Measurements from ENCODE around the gene PROCR. TPM values are rescaled to one million over a fixed set of nuclear protein-coding genes. Genes with fewer than 3 reads are reported as not detected.
A peak's percentile ranks its signal among the peaks of the same experiment; 100 is the strongest.

The PROCR gene
- total RNA-seq, 2 donors from 2014 or later: 2.4 to 6.8 TPM

- Histone ChIP-seq H3K9ac (ENCODE audit: extremely low read depth, low read length, poor library complexity, severe bottlenecking) (no peak overlapping the region), H3K36me3 (ENCODE audit: control insufficient read depth, insufficient read depth, low read length) (no peaks in the 10 kb centered on the region), H3K27ac (ENCODE audit: low read depth, low read length) (no peak overlapping the region), H3K9me3 (ENCODE audit: control insufficient read depth, low read length) (no peaks in the 10 kb centered on the region), H3K4me1 (ENCODE audit: control insufficient read depth, insufficient read depth, low read length) (no peaks in the 10 kb centered on the region), H3K4me3 (ENCODE audit: low read length) (peak overlapping the region; percentile 71), H3K27me3 (ENCODE audit: control insufficient read depth, insufficient read depth, low read length, poor library complexity, severe bottlenecking) (no peaks in the 10 kb centered on the region)
- H3K4me1 Mint-ChIP-seq: peaks cover 13% of the 10 kb centered on the region
- TF ChIP-seq, protein P1, sequence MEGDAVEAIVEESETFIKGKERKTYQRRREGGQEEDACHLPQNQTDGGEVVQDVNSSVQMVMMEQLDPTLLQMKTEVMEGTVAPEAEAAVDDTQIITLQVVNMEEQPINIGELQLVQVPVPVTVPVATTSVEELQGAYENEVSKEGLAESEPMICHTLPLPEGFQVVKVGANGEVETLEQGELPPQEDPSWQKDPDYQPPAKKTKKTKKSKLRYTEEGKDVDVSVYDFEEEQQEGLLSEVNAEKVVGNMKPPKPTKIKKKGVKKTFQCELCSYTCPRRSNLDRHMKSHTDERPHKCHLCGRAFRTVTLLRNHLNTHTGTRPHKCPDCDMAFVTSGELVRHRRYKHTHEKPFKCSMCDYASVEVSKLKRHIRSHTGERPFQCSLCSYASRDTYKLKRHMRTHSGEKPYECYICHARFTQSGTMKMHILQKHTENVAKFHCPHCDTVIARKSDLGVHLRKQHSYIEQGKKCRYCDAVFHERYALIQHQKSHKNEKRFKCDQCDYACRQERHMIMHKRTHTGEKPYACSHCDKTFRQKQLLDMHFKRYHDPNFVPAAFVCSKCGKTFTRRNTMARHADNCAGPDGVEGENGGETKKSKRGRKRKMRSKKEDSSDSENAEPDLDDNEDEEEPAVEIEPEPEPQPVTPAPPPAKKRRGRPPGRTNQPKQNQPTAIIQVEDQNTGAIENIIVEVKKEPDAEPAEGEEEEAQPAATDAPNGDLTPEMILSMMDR (conservative IDR thresholded peaks at IDR 0.05): no peak
- no peak overlapping the region for H3K4me3 Mint-ChIP-seq
- H3K9me3 Mint-ChIP-seq: peaks cover 22% of the 10 kb centered on the region
- WGBS, 2 experiments (ENCODE audit: insufficient coverage in 1 of 2, insufficient read length in 1 of 2): 100% methylated on average over 1 of the region's 1 CpG; no CpG with 5 or more reads in 1 of the 2 experiments
- no peaks in the 10 kb centered on the region for H3K36me3 Mint-ChIP-seq (ENCODE audit: low read depth)
- H3K27me3 Mint-ChIP-seq (ENCODE audit: insufficient read depth): peaks cover 34% of the 10 kb centered on the region
- no peak for DNase-seq
- H3K27ac Mint-ChIP-seq: no peak overlapping the region
Observed at GRCh38 chr20:35171438-35171752, 477 bp upstream of the PROCR start.

GRCh38 chr20:35172434-35172806 is 548 bp downstream of the PROCR start:
- no peak for DNase-seq
- peaks cover 18% of the 10 kb centered on the region for H3K4me1 Mint-ChIP-seq
- TF ChIP-seq, protein P1 (conservative IDR thresholded peaks at IDR 0.05): no peak
- no peak overlapping the region for H3K27ac Mint-ChIP-seq
- H3K4me3 Mint-ChIP-seq: peak overlapping the region; percentile 31
- WGBS, 2 experiments (ENCODE audit: insufficient coverage in 1 of 2, insufficient read length in 1 of 2): 97% methylated on average over 3 of the region's 3 CpGs
- H3K4me3 ChIP-seq (ENCODE audit: low read length): peak overlapping the region; percentile 71
- H3K36me3 Mint-ChIP-seq (ENCODE audit: low read depth): no peaks in the 10 kb centered on the region
- no peaks in the 10 kb centered on the region for H3K27me3 ChIP-seq (ENCODE audit: control insufficient read depth, insufficient read depth, low read length, poor library complexity, severe bottlenecking)
- no peaks in the 10 kb centered on the region for H3K4me1 ChIP-seq (ENCODE audit: control insufficient read depth, insufficient read depth, low read length)
- no peaks in the 10 kb centered on the region for H3K36me3 ChIP-seq (ENCODE audit: control insufficient read depth, insufficient read depth, low read length)
- H3K9me3 Mint-ChIP-seq: peaks cover 28% of the 10 kb centered on the region
- H3K9me3 ChIP-seq (ENCODE audit: control insufficient read depth, low read length): no peaks in the 10 kb centered on the region
- no peak overlapping the region for H3K27ac ChIP-seq (ENCODE audit: low read depth, low read length)
- H3K9ac ChIP-seq (ENCODE audit: extremely low read depth, low read length, poor library complexity, severe bottlenecking): no peak overlapping the region
- peaks cover 34% of the 10 kb centered on the region for H3K27me3 Mint-ChIP-seq (ENCODE audit: insufficient read depth)

- no peak overlapping the region for H3K9ac ChIP-seq (ENCODE audit: extremely low read depth, low read length, poor library complexity, severe bottlenecking)
Observed at GRCh38 chr20:35173576-35174192, 1.8 kb downstream of the PROCR start.

More at GRCh38 chr20:35173576-35174192, 1.8 kb downstream of the PROCR start:
- no peaks in the 10 kb centered on the region for H3K36me3 Mint-ChIP-seq (ENCODE audit: low read depth)
- H3K4me3 Mint-ChIP-seq: no peak overlapping the region
- Histone ChIP-seq H3K27ac (ENCODE audit: low read depth, low read length) (no peak overlapping the region), H3K4me1 (ENCODE audit: control insufficient read depth, insufficient read depth, low read length) (no peaks in the 10 kb centered on the region), H3K27me3 (ENCODE audit: control insufficient read depth, insufficient read depth, low read length, poor library complexity, severe bottlenecking) (no peaks in the 10 kb centered on the region), H3K9me3 (ENCODE audit: control insufficient read depth, low read length) (no peaks in the 10 kb centered on the region), H3K4me3 (ENCODE audit: low read length) (no peak overlapping the region), H3K36me3 (ENCODE audit: control insufficient read depth, insufficient read depth, low read length) (no peaks in the 10 kb centered on the region)
- peaks cover 18% of the 10 kb centered on the region for H3K4me1 Mint-ChIP-seq
- 89 to 93% methylated on average over 5 to 12 of the region's 12 CpGs for WGBS, 2 experiments (ENCODE audit: insufficient coverage in 1 of 2, insufficient read length in 1 of 2)
- peaks cover 31% of the 10 kb centered on the region for H3K9me3 Mint-ChIP-seq
- DNase-seq: no peak
- H3K27me3 Mint-ChIP-seq (ENCODE audit: insufficient read depth): peaks cover 34% of the 10 kb centered on the region
- no peak overlapping the region for H3K27ac Mint-ChIP-seq
- TF ChIP-seq, protein P1 (conservative IDR thresholded peaks at IDR 0.05): no peak

Data from endodermal cell (in vitro differentiated cells).